GM12801 (cell line): ENCODE results near the gene ZNF862.

ENCODE experiments used
- CTCF ChIP-seq: IDR thresholded peaks from one replicate; pipeline ENCODE4 v1.5.1; 2011; ENCODE audit warnings: control low read depth; ENCODE audit not compliant: insufficient read length; ENCODE audit errors: extremely low read depth

ZNF862 gene

GRCh38 chr7:149843566-149843965 is 5.4 kb downstream of the ZNF862 start:
- no peak for TF ChIP-seq CTCF

- no peak for TF ChIP-seq CTCF
Measured at GRCh38 chr7:149844445-149844844, 6.3 kb downstream of the ZNF862 start.

GRCh38 chr7:149845257-149845980 is 7.2 kb downstream of the ZNF862 start:
- no peak for TF ChIP-seq CTCF

GRCh38 chr7:149846021-149846420 is 7.8 kb downstream of the ZNF862 start:
- no peak for TF ChIP-seq CTCF

- TF ChIP-seq CTCF: no peak
Measured at GRCh38 chr7:149846436-149847046, 8.4 kb downstream of the ZNF862 start.

GRCh38 chr7:149849174-149849573 is 11.0 kb downstream of the ZNF862 start:
- no peak for TF ChIP-seq CTCF

GRCh38 chr7:149850007-149850594 is 11.9 kb downstream of the ZNF862 start:
- TF ChIP-seq CTCF: no peak
